NCI-H82 treated with DMSO at 0.1 percent for 48 hours (cell line): ENCODE results near the gene HSD17B3.
"Not testable (repeated sequence)": the region's sequence is repeated elsewhere in the genome, so short reads cannot be mapped to it uniquely, and the experiment has no call there.

Source experiments
- DNase-seq: peaks from one replicate; lab custom pipeline; 2025; ENCODE audit not compliant: unreplicated experiment; lab: John Stamatoyannopoulos, UW

HSD17B3 gene

DNA sequence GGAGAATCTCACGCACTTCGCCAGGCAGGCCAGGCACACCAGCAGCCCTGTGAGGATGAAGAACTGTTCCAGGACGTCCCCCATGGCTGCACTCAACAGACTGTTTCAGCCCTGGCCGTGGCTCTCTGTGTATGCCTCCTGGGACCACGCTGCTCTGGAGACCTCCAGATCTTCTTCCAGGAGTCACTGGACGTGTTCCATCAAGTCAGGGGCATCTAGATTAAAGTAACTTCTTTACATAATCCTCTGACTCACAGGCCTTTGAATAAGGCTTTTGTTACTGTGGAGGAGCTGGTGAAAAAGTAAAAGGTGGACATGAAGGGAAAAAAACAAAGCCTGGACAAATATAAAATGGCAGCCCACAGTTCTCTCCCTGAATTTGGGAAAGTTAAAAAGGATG is at the start of gene HSD17B3:
Gene HSD17B3 (minus strand): TSS at position 156 of the 400 bp plus-strand sequence. CDS start 72 bp downstream, at position 84.
- DNase-seq: no peak

DNA sequence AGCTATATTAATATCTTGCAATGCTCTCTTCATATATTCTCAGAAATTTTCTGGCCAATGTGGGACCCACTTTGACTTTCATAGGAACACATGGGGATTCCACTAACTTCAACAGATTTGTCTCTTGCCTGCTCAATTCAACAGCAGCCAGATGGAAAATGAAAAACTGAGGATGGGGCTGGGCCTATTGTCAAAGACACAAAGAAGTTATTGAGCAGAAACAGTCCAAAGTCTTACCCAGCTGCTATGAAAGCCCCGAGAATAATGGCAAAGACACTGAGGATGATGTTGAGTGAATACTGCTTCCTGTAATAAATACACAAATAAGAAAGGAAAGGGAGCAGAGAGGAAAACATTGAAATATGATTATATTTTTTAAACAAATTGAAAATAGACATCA is 48.9 kb upstream of the HSD17B3 start:
- DNase-seq: no peak

DNA sequence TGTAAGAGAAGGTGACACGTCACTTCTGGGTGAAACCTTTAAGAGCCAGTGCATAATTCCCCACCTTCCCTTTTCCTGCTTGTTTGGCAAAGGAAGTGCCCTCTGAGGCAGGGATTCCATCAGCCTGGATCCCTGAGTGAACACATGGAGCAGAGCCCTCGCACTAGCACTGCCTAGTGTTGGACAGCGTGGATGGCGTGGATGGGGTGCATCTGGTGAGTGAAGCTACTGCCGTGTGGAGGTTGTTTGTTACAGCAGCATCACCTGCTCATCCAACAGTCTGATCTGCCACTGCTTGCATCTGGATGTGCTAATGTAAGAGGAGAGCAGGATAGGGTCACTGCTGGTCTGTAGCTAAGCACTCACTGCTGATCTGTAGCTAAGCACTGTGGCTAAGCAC is 46.3 kb upstream of the HSD17B3 start:
- no peak for DNase-seq

DNA sequence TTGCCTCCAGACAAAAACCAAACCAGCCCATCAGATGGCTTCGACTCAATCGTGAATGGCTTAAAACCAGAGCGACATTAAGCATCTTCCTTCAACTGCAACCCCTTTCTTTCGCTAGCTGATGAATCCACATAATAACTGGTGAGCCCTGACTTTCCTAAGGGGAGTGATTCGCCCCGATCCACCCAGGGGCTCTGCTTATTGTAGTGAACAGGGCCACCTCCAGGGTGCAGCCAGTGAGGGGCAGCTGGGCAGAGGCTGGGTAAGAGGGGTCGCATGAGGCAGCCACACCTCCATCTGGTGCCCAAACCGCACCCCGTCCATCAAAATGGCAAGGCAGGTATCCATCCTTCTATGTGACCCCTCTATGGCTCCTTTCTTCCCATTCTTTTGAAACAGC is 43.6 kb upstream of the HSD17B3 start:
- no peak for DNase-seq

DNA sequence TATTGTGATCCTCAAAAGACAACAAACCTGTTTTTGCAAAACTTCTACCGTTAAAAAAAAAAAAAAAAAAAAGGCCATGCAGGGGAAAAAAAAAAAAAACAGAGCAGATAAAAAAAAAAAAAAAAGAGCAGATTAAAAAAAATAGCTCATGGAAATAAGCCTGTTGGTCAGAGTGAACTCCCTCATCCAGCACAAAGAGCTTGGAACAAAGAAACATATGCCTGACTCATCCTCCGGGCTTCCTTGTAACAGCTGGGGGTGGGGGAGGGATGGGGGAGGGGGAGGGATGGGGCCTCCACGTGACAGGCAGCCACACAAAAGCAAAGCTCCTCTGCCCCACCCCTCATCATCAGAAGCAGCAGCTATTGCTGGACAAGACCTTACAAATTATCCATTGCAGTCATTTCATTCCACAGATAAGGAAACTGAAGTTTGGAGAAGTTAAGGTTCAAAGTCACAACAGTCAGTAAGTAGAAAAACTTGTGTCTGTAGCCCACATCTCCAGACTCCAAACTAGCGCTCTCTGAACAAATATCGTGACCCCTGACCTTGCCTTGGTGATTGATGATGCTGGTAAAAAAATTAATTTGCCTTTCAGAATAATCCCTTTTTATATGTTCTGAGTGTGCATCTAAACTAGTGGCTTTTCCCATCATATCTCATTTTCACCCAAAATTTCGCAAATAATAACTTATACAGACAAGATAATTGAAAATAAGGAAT is 42.6 kb upstream of the HSD17B3 start:
- peak; percentile 34 for DNase-seq

DNA sequence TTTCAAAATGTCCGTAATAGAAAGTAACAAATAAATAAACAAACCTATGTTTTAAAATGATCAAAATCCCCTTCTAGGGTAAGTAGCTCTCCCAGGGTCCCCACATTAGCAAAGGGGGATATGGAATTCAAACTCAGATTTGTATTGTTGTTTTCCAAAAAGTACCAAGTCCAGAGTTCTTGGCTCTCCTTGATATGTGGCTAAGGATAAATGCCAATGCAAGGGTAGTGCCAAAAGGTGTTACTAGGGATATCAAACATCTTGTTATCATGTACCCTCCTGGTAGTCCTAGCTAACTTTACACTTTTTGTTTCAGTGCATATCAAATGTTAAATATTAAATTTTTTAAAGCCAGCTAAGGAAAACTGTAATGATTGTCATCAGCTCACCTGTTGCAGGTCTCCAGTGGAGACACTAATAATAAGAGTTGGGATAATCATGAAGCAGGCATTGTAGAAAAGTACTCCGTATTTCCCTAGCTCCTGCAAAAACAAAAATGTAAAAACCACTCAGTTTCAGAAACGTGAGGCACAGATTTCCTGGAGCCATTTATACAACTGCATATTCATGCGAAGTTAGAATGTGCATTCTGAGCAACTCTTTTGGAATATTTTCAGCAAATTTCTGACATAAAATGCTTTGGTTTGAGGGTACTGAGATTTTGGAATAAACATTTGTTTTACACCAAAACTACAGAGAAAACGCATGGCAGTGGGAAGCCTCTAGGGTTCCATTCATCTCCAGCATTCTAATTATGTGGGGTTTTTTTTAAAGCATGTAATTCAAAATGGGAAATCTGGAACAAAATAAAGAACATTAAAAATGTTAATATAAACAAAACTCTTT is 41.8 kb upstream of the HSD17B3 start:
- DNase-seq: no peak

DNA sequence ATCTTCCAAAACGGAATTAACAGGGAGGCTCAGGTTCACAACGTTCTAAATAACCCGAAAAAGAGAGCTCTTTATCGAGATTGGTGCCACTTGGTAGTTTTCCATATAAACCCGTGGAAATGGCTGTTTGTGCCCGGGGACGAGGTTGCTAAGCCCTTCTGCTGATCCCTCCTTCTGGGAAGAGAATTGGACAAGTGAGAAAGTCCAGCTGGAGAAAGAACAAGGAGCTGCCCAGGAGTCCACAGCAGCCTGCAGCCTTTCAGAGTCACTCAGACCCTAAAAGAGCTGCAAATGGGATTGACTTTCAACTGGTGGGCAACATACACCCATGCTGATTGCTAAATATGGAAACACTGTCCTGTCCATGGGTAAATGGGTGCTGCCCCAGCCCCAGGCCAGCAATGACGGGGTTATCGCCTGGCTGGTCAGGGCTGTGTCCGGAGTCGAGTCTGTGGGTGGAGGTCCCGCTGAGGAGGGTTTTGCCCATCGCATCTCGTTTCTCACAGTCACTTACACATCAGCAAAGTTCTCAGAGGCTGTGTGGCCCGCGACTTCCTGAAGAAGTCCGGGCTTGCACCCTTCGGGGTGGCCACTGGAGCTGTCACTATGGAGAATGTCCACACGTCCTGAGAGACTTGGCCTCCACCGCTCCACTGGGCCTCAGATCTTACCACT is 40.7 kb upstream of the HSD17B3 start:
- DNase-seq: no peak

DNA sequence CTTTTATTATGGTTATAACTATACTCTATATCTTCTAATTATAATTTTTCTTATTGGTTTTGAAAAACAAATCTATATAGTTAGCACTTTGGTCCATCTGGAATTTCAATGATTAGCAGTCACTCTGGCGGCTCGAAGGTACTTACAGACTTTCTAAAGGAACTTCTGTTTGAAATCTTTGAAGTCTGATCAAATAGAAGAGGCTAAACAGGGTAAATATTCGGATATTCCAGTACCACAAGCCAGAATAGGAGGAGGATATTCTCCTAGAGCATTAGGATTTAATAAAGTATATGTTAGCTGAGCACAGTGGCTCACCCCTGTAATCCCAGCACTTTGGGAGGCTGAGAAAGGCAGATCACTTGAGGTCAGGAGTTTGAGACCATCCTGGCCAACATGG is 38.7 kb upstream of the HSD17B3 start:
- no peak for DNase-seq

DNA sequence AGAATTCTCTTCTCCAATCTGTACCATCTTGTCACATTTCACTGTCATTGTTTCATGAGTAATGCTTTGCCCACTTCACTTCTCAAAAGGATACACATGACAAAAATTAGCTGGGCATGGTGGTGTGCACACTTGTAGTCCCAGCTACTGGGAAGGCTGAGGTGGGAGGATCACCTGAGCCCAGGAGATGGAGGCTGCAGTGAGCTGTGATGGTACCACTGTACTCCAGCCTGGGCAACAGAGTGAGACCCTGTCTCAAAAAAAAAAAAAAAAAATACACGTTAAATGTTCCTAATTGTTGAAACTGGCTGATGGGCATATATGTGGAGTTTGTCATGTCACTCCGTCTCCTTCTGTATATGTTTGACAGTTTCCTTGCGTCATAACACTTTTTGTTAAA is 36.3 kb upstream of the HSD17B3 start:
- no peak for DNase-seq

DNA sequence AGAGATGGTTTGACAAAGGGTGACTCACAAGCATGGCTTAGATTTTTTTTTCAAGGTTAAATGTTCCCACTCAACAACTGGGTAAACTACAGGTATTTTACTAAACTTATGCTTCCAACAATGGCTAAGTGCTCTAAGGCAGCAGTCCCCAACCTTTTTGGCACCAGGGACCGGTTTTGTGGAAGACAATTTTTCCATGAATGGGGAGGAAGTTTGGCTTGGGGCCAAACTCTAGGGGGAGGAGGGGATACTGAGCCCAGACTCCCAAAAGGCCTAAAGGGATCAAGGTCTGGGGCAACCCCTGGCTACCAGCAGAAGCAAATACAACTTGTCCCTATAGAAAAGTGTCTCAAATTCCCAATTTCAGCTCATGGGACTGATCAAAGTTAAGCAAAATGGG is 32.0 kb upstream of the HSD17B3 start:
- no peak for DNase-seq

DNA sequence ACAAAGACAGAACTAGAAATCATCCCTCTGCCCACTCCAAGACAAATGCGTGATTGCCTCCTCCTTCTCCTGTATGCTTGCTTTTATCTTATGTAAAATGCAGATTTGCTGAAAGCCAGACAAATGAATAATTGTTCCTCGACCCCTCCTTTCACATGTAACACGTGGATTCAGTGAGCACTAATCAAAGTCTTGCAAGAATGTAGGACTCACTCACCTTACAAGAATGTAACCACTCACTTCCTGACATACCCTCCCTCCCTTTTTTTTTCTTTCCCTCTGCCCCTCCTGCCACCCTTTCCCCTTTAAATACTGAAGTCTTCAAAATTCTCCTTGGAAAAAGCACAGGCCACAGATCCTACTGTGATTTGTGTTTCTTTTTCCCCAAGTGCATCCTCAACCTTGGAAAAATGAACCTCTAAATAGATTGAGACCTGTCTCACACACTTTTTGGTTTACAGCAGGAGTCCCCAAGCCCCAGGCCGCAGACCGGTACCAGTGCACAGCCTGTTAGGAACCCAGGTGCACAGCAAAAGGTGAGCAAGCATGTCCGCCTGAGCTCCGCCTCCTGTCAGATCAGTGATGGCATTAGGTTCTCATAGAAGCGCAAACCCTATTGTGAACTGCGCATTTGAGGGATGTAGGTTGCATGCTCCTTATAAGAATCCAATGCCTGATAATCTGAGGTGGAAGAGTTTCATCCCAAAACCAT is 29.4 kb upstream of the HSD17B3 start:
- DNase-seq: no peak

DNA sequence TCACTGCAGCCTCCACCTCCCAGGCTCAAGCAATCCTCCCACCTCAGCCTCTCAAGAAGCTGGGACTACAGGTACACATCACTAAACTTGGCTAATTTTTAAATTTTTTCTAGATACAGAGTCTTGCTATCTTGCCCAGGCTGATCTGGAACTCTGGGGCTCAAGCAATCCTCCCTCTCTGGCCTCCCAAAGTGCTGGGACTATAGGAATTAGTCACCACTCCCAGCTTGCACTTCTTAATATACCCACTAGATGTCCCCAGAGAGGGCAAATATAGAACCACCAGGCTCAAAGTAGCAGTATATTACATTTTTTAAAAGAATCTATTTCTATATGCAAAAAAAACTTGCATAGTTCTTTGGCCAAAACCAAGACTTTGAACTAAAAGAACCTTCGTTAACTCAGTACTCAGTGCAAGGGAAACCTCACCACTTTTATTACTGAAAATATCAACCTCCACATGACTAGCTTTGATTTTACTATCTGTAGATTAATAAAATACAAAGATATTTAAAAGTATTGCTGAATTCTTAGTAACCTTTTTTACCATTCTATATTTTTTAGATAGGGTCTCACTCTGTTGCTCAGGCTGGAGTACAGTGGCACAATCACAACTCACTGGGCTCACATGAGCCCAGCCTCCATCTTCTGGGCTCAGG is 25.8 kb upstream of the HSD17B3 start:
- DNase-seq: no peak

DNA sequence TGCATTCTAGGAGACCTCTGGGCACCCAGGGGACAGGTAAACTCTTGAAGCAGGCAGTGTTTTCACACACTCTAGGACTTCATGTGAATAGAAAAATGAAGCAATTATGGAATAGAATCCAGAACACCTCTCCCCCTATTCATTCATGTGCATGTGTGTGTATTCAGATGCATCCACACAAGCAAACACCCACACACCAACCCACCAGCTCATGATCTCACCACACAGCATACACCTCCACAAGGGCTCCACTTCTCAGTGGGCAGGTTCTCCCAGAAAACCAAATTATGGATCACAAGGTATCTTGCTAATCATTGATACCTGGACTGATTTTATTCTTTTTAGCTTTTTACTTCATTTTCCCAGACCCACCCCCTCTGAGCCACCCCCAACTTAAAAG is 21.2 kb upstream of the HSD17B3 start:
- DNase-seq: no peak

DNA sequence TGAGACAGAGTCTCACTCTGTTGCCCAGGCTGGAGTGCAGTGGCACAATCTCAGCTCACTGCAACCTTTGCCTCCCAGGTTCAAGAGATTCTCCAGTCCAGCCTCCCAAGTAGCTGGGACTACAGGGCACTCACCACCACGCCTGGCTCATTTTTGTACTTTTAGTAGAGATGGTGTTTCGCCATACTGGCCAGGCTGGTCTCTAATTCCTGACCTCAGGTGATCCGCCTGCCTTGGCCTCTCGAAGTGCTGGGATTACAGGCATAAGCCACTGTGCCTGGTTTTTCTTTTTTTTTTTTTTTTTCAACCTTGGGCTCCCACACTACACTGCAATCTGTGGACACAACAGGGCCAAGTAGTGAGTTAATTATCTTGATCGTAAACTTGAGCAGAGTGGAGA is 20.8 kb upstream of the HSD17B3 start:
- DNase-seq: not testable (repeated sequence)

DNA sequence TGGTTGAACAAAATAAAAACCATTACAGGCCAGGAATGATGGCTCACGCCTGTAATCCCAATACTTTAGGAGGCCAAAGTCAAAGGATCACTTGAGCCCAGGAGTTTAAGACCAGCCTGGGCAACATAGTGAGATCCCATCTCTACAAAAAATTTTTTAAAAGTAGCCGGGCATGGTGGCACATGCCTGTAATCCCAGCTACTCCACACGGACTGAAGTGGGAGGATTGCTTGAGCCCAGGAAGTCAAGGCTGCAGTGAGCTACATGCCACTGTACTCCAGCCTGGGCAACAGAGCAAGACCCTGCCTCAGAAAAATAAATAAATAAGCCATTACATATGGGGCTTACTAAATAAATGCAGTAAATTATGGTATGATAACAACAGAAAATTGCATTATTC is 20.2 kb upstream of the HSD17B3 start:
- DNase-seq: not testable (repeated sequence)

DNA sequence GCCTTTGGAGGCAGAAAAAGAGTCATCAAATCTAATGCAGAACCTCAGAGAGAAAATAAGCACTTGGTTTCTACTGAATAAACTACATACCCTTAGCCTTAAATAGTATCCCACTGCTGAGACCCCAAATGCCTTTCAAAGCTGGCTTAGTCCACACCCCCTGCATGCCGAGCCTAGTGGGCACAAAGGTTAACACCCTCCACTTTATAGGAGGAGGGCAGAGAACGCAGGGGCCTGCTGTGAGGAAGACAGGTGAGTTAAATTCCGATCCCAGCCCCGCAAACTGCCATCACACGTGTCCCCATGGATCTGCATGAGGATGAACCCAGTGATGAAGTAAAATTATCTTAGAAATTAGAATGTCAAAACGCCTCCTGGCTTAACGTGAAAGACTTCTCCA is 19.5 kb upstream of the HSD17B3 start:
- DNase-seq: no peak

DNA sequence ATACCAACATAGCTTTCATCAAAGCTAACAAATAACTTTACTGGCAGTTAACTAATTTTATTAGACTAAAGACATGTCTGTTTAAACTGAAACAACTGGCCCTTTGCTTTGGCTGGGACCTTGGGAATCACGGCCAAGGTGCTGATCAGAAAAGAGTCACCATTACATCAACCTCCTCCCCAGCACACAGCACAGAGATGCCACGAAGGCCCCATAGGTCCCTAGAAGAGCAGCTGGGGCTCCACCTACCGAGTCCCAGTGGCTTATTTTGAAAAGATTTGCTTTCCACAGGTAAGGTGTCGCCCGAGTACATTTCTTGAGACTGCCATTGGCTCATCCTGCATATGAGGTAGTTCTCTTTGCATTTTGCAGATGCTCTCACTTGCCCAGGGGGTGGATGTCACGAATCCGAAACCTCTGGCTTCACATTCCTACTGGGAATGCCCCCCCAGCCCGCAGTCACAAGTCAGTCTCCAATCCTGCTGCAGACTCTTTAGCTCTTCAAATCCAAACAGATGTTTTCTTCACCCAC is 18.8 kb upstream of the HSD17B3 start:
- no peak for DNase-seq

DNA sequence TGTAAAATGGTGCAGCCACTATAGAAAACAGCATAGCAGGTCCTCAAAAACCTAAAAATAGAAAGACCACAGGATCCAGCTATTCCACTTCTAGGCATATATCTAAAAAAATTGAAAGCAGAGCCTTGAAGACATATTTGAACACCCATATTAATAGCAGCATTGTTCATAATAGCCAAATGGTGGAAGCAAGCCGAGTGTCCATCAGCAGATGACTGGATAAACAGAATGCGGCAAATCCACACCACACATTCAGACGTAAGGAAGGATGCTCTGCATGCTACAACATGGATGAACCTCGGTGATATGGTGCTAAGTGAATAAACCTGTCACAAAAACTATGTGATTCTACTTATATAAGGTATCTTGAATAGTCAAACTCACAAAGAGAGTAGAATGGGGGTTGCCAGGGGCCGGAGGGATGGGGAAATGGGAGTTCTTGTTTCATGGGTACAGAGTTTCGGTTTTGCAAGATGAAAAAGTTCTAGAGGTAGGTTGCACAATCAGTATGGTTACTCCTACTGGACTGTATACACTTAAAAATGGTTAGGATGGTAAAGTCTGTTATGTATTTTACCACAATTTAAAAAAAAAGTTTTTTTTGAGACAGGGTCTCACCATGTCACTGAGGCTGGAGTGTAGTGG is 17.1 kb upstream of the HSD17B3 start:
- no peak for DNase-seq

DNA sequence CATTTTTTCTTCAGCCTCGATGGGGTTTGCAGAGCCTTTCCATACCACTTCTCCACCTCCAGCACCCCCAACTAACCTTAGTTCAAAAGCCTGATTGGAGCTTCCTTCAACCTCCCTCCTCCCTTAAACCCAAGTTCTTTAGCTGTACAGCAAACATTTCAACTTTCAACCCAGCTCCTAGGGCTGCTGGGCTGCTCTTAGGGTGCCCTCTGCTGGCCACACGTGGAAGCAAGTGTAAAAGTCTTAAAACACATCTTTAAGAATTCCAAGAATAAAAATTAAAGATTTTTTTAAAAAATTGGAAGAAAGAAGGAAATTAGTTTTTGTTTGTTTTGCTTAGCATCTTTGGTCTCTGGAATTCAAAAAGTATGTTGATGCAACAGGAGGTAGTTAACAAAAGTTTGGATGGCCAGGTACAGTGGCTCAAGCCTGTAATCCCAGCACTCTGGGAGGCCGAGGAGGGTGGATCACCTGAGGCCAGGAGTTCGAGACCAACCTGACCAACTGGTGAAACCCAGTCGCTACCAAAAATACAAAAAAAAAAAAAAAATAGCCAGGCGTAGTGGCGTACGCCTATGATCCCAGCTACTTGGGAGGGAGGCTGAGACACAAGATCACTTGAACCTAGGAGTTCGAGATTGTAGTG is 15.5 kb upstream of the HSD17B3 start:
- DNase-seq: peak; percentile 2
